Neural cell (in vitro differentiated cells): ENCODE data around the gene CHTF18. TPM values are rescaled to one million over a fixed set of nuclear protein-coding genes. Genes with fewer than 3 reads are reported as not detected.

Experiments
- H2AFZ ChIP-seq: fragments of 200-600, 300-800 bp; sonication (generic), shearing (Covaris generic); 2 replicates; pipeline ENCODE4 v1.6.0; 2014; ENCODE audit warnings: low read depth, mild to moderate bottlenecking, antibody characterized with exemption, low read length, moderate library complexity
- H3F3A ChIP-seq: fragments of 200-600 bp; shearing (Covaris generic); 2 replicates; pipeline ENCODE4 v1.6.1; 2016; ENCODE audit warnings: mild to moderate bottlenecking, moderate library complexity, mixed read lengths, antibody characterized with exemption, low read length; ENCODE audit not compliant: insufficient read depth, poor library complexity, severe bottlenecking
- H3K27ac ChIP-seq: fragments of 200-600, 300-800 bp; sonication (generic), shearing (Covaris generic); 2 replicates; pipeline ENCODE4 v1.5.1; 2014; ENCODE audit warnings: mild to moderate bottlenecking, low read length, moderate library complexity
- H3K27me3 ChIP-seq: fragments of 300-800, 200-600 bp; sonication (generic), shearing (Covaris generic); 2 replicates; pipeline ENCODE4 v1.6.0; 2014; ENCODE audit warnings: mild to moderate bottlenecking, low read depth, low read length, moderate library complexity; ENCODE audit not compliant: insufficient read depth
- H3K36me3 ChIP-seq: fragments of 300-800, 200-600 bp; sonication (generic), shearing (Covaris generic); 2 replicates; pipeline ENCODE4 v1.5.1; 2014; ENCODE audit warnings: mild to moderate bottlenecking, antibody characterized with exemption, low read length, moderate library complexity; ENCODE audit not compliant: insufficient read depth
- H3K4me2 ChIP-seq: fragments of 300-800, 200-600 bp; sonication (generic), shearing (Covaris generic); 2 replicates; pipeline ENCODE4 v1.6.0; 2014; ENCODE audit warnings: mild to moderate bottlenecking, low read length
- H3K4me3 ChIP-seq: fragments of 300-800, 200-600 bp; sonication (generic), shearing (Covaris generic); 2 replicates; pipeline ENCODE4 v1.5.1; 2014; ENCODE audit warnings: mild to moderate bottlenecking, low read length, moderate library complexity
- H3K79me2 ChIP-seq: fragments of 200-600 bp; shearing (Covaris generic); replicated peaks from 2 replicates; pipeline ENCODE4 v1.6.0; 2014; ENCODE audit warnings: mild to moderate bottlenecking, low read length, moderate library complexity; ENCODE audit not compliant: insufficient read depth
- H3K9ac ChIP-seq: fragments of 300-800, 200-600 bp; sonication (generic), shearing (Covaris generic); 2 replicates; pipeline ENCODE4 v1.6.1; 2016; ENCODE audit warnings: mild to moderate bottlenecking, low read length, mixed read lengths
- H3K9me2 ChIP-seq: fragments of 200-600 bp; shearing (Covaris generic); 2 replicates; pipeline ENCODE4 v1.6.1; 2016; ENCODE audit warnings: mild to moderate bottlenecking, low read length, mixed read lengths; ENCODE audit not compliant: insufficient read depth
- H3K9me3 ChIP-seq: fragments of 200-600, 300-800 bp; sonication (generic), shearing (Covaris generic); 2 replicates; pipeline ENCODE4 v1.6.1; 2016; ENCODE audit warnings: mild to moderate bottlenecking, mixed run types, low read length, moderate library complexity, mixed read lengths
- H4K20me1 ChIP-seq: fragments of 200-600 bp; shearing (Covaris generic); 2 replicates; pipeline ENCODE4 v1.6.1; 2016; ENCODE audit warnings: mild to moderate bottlenecking, mixed run types; ENCODE audit not compliant: insufficient read depth
- CTCF ChIP-seq: fragments of 450-650 bp; IDR thresholded peaks from 2 replicates; pipeline ENCODE4 v1.5.1; 2014; ENCODE audit warnings: antibody characterized with exemption, mild to moderate bottlenecking, moderate library complexity; ENCODE audit not compliant: poor library complexity, severe bottlenecking
- EP300 ChIP-seq: fragments of 450-650 bp; conservative IDR thresholded peaks from 2 replicates; pipeline ENCODE4 v1.6.1; 2014; ENCODE audit warnings: antibody characterized with exemption, mild to moderate bottlenecking, moderate library complexity; ENCODE audit not compliant: poor library complexity, severe bottlenecking
- EZH2 ChIP-seq: fragments of 200-600, 300-800 bp; shearing (Covaris generic), sonication (generic); IDR thresholded peaks from 2 replicates; pipeline ENCODE4 v1.6.1; 2014; ENCODE audit warnings: antibody characterized with exemption, low read length, borderline replicate concordance, mild to moderate bottlenecking; ENCODE audit not compliant: insufficient read depth, poor library complexity, severe bottlenecking
- MXI1 ChIP-seq: fragments of 450-650 bp; conservative IDR thresholded peaks from 2 replicates; pipeline ENCODE4 v1.6.1; 2014; ENCODE audit warnings: antibody characterized with exemption, mild to moderate bottlenecking; ENCODE audit not compliant: poor library complexity, severe bottlenecking
- POLR2AphosphoS5 ChIP-seq: IDR thresholded peaks from 2 replicates; pipeline ENCODE4 v1.6.1; 2012
- RAD21 ChIP-seq: fragments of 450-650 bp; conservative IDR thresholded peaks from 2 replicates; pipeline ENCODE4 v1.6.1; 2014; ENCODE audit warnings: antibody characterized with exemption, mild to moderate bottlenecking, moderate library complexity
- SMC3 ChIP-seq: fragments of 450-650 bp; conservative IDR thresholded peaks from 2 replicates; pipeline ENCODE4 v1.6.1; 2014; ENCODE audit warnings: antibody characterized with exemption, mild to moderate bottlenecking, moderate library complexity; ENCODE audit not compliant: poor library complexity
- TAF1 ChIP-seq: IDR thresholded peaks from 2 replicates; pipeline ENCODE4 v1.6.1; 2012; ENCODE audit warnings: low read depth
- polyA plus RNA-seq: library from polyadenylated mRNA; depleted of rRNA; stranded (reverse); fragments of >200 nt; gene quantifications from 2 replicates; pipeline ENCODE4 v1.2.3, GENCODE V29; 2014
- TF ChIP-seq, protein P1 (sequence below): IDR thresholded peaks from 2 replicates; pipeline ENCODE4 v1.6.1; 2012; ENCODE audit warnings: borderline replicate concordance

The CHTF18 gene
- polyA plus RNA-seq, 1 donor from 2014 or later, result 31.2 TPM

GRCh38 chr16:766820-767640, 21.4 kb upstream of the CHTF18 start:
- Histone ChIP-seq H3K9me2 (no peaks in the 10 kb centered on the region), H3K36me3 (no peaks in the 10 kb centered on the region), H3F3A (no peaks in the 10 kb centered on the region), H3K9me3 (no peaks in the 10 kb centered on the region), H4K20me1 (no peaks in the 10 kb centered on the region), H3K9ac (no peak overlapping the region), H2AFZ (no peak overlapping the region), H3K79me2 (no peaks in the 10 kb centered on the region), H3K27me3 (no peaks in the 10 kb centered on the region), H3K4me2 (no peak overlapping the region), H3K4me3 (no peak overlapping the region), H3K27ac (no peak overlapping the region)
- TF ChIP-seq RAD21 (no peak), TAF1 (no peak), CTCF (no peak), EZH2 (no peak), POLR2AphosphoS5 (no peak), MXI1 (no peak), SMC3 (no peak), EP300 (no peak)
- TF ChIP-seq, protein P1, sequence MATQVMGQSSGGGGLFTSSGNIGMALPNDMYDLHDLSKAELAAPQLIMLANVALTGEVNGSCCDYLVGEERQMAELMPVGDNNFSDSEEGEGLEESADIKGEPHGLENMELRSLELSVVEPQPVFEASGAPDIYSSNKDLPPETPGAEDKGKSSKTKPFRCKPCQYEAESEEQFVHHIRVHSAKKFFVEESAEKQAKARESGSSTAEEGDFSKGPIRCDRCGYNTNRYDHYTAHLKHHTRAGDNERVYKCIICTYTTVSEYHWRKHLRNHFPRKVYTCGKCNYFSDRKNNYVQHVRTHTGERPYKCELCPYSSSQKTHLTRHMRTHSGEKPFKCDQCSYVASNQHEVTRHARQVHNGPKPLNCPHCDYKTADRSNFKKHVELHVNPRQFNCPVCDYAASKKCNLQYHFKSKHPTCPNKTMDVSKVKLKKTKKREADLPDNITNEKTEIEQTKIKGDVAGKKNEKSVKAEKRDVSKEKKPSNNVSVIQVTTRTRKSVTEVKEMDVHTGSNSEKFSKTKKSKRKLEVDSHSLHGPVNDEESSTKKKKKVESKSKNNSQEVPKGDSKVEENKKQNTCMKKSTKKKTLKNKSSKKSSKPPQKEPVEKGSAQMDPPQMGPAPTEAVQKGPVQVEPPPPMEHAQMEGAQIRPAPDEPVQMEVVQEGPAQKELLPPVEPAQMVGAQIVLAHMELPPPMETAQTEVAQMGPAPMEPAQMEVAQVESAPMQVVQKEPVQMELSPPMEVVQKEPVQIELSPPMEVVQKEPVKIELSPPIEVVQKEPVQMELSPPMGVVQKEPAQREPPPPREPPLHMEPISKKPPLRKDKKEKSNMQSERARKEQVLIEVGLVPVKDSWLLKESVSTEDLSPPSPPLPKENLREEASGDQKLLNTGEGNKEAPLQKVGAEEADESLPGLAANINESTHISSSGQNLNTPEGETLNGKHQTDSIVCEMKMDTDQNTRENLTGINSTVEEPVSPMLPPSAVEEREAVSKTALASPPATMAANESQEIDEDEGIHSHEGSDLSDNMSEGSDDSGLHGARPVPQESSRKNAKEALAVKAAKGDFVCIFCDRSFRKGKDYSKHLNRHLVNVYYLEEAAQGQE, result no peak

DNA sequence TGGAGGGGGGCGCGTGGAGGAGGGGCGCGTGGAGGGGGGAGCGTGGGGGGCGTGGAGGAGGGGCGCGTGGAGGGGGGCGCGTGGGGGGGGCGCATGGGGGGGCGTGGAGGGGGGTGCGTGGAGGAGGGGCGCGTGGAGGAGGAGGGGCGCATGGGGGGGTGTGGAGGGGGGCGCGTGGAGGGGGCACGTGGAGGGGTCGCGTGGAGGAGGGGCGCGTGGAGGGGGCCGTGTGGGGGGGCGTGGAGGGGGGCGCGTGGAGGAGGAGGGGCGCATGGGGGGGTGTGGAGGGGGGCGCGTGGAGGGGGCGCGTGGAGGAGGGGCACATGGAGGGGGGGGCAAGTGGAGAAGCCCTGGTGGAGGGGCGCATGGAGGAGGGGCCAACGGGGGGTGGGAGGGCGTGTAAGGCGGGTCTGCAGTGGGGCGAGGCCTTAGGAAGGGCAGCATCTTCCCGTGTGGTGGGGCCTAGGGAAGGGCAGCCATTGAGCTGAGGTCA, 20.6 kb upstream of the CHTF18 start:
- Histone ChIP-seq H3K9ac (no peak overlapping the region), H2AFZ (no peak overlapping the region), H3K9me2 (no peaks in the 10 kb centered on the region), H3K79me2 (no peaks in the 10 kb centered on the region), H3K4me3 (no peak overlapping the region), H3F3A (no peaks in the 10 kb centered on the region), H3K27me3 (no peaks in the 10 kb centered on the region), H3K27ac (no peak overlapping the region), H4K20me1 (no peaks in the 10 kb centered on the region), H3K36me3 (no peaks in the 10 kb centered on the region), H3K4me2 (no peak overlapping the region), H3K9me3 (no peaks in the 10 kb centered on the region)
- TF ChIP-seq EP300 (no peak), MXI1 (no peak), RAD21 (no peak), TAF1 (no peak), SMC3 (no peak), CTCF (no peak), POLR2AphosphoS5 (no peak), EZH2 (no peak)
- TF ChIP-seq, protein P1, result no peak
